ENCODE data around the gene RAB7A.

- TF ChIP-seq FOXM1 (IDR thresholded peaks at IDR 0.05; ENCODE audit: borderline replicate concordance) = no peak
- no peak for TF ChIP-seq NFRKB (IDR thresholded peaks at IDR 0.05)
- TF ChIP-seq CTBP1 (IDR thresholded peaks at IDR 0.05; ENCODE audit: borderline replicate concordance) = no peak
- TF ChIP-seq ELF4 (IDR thresholded peaks at IDR 0.05) = no peak
- TF ChIP-seq LEF1 (IDR thresholded peaks at IDR 0.05; ENCODE audit: borderline replicate concordance) = no peak
- TF ChIP-seq SUZ12 (IDR thresholded peaks at IDR 0.05) = no peak
- TF ChIP-seq BHLHE40 (IDR thresholded peaks at IDR 0.05; ENCODE audit: borderline replicate concordance) = no peak
- no peak for TF ChIP-seq SP1 (IDR thresholded peaks at IDR 0.05)
- TF ChIP-seq ZNF384 (IDR thresholded peaks at IDR 0.05) = no peak
These were observed 34.9 kb downstream of the RAB7A start for GRCh38 chr3:128760881-128761280.

All from HEK293T (cell line).